ENCODE results near the gene DUS1L.

DUS1L gene

DNA sequence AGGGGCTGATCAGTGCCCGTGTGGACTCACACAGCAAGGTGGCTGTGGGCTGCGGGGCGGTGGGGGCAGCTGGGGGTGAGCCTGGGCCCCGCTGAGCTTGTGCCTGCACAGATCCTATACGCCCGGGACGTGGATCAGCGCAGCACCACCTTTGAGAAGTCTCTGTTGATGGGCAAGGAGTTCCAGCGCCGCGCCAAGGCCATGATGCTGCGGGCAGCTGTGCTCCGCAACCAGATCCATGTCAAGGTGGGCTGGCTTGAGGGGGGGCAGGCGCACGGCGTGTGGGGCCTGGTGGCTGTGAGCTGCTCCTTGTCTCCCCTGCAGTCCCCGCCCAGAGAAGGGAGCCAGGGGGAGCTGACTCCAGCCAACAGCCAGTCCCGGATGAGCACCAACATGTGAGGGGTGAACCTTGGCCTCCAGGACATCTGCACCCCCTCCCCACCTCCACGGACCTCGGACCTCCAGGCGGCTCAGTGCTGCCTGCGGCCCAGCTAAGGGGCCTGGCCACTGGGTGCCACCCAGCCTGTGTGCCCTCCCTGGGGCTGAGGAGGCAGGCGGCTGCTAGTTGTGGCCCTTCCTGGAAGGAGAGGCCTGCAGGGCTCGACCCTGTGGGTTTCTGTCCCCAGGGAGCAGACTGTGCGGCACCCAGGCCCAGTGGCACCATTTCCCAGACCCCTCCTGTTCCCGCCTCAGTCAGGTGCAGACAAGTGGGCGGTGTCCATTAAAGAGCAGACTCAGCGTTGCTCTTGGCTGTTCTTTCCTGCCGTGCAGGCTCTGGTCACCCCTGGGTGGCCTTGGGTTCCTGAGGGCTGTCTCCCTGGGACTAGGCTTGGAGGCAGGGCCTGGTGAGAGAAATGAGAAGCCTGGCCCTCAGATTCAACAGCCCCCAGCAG is 8.6 kb downstream of the DUS1L start:
- TF ChIP-seq, protein P1, sequence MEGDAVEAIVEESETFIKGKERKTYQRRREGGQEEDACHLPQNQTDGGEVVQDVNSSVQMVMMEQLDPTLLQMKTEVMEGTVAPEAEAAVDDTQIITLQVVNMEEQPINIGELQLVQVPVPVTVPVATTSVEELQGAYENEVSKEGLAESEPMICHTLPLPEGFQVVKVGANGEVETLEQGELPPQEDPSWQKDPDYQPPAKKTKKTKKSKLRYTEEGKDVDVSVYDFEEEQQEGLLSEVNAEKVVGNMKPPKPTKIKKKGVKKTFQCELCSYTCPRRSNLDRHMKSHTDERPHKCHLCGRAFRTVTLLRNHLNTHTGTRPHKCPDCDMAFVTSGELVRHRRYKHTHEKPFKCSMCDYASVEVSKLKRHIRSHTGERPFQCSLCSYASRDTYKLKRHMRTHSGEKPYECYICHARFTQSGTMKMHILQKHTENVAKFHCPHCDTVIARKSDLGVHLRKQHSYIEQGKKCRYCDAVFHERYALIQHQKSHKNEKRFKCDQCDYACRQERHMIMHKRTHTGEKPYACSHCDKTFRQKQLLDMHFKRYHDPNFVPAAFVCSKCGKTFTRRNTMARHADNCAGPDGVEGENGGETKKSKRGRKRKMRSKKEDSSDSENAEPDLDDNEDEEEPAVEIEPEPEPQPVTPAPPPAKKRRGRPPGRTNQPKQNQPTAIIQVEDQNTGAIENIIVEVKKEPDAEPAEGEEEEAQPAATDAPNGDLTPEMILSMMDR (conservative IDR thresholded peaks at IDR 0.05; ENCODE audit: low read length): no peak
- no peak for DNase-seq (ENCODE audit: low read depth)
- no peak overlapping the region for H3K4me3 ChIP-seq (ENCODE audit: low read length)

GRCh38 chr17:82055965-82056728 is 9.5 kb downstream of the DUS1L start:
- H3K4me3 ChIP-seq (ENCODE audit: low read length): no peak overlapping the region
- TF ChIP-seq, protein P1 (conservative IDR thresholded peaks at IDR 0.05; ENCODE audit: low read length): no peak
- no peak for DNase-seq (ENCODE audit: low read depth)

DNA sequence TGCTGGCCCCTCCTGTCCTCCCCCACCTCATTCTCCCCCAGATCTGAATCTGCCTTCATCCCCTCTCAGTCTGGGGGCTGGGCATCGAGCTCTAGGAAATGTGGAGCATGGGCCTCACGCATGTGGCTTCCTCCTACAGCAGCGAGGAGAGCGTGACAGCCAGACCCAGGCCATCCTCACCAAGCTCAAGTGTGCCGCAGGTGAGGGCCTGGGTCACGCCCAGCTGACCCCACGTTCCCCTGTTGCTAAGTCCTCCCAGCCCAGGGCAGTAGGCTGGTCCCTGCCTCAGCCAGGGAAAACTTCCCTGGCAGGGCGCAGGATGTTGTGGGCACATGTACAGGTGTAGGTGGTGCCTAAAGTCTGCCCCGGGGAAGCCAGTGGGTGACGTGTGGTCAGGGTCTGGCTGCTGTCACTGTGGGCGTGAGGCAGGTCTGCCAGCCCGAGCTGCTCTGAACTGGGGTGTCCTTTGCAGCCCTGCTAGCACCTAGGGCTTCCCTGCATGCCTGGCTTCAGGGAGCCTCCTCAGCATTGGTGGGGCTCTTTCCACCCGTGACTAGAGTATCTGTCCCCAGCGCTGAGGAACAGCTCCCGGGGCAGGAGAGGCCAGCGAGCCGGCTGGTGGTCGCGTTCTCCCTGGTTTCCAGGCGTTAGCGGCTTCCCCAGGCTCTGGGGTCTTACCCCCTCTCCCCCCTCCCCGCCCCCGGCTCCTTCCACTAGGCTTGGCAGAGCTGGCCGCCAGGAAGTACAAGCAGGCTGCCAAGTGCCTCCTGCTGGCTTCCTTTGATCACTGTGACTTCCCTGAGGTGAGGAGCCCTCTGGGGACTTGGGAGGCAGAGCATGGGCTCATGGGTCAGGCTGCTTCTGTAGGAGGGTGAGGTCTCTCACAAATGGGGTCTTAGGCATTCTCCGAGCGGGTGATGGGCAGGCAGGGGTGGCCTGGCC is 10.3 kb downstream of the DUS1L start:
- TF ChIP-seq, protein P1 (conservative IDR thresholded peaks at IDR 0.05; ENCODE audit: low read length): no peak
- no peak overlapping the region for H3K4me3 ChIP-seq (ENCODE audit: low read length)
- DNase-seq (ENCODE audit: low read depth): no peak

GRCh38 chr17:82054351-82055022 is 11.1 kb downstream of the DUS1L start:
- no peak overlapping the region for H3K4me3 ChIP-seq (ENCODE audit: low read length)
- DNase-seq (ENCODE audit: low read depth): no peak
- TF ChIP-seq, protein P1 (conservative IDR thresholded peaks at IDR 0.05; ENCODE audit: low read length): no peak

DNA sequence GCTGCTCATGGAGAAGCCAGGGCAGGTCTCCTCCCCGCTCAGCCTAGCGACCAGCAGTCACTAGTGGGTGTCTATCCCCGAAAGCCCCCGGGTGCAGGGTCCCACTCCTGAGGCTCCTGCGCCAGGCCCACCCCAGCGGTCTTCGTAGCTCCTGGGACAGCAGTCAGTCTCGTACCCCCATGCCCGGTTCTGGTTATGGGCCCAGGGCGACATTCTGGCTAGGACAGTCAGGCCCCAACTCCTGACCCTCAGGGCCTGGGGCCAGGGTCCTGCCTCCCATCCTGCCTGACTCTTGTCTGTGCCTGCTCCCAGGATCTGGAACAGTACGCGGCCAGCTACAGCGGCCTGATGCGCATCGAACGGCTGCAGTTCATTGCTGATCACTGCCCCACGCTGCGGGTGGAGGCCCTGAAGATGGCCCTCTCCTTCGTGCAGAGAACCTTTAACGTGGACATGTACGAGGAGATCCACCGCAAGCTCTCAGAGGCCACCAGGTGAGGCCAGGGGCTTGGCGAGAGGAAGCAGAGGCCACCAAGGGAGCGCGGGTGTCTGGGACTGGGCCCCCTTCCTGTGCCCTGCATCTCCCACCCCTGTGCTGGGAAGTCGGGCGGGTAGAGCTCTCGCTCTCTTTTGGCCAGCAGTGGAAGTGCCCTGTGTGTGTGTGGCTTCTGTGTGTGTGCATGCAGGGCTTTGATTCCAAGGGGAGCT is 11.9 kb downstream of the DUS1L start:
- H3K4me3 ChIP-seq (ENCODE audit: low read length): peak overlapping the region; percentile 80; the same call in 1 of the 2 replicates
- TF ChIP-seq, protein P1 (conservative IDR thresholded peaks at IDR 0.05; ENCODE audit: low read length): no peak
- no peak for DNase-seq (ENCODE audit: low read depth)

GRCh38 chr17:82053130-82053529 is 12.5 kb downstream of the DUS1L start:
- H3K4me3 ChIP-seq (ENCODE audit: low read length): peak overlapping the region; percentile 80
- DNase-seq (ENCODE audit: low read depth): no peak
- TF ChIP-seq, protein P1 (conservative IDR thresholded peaks at IDR 0.05; ENCODE audit: low read length): no peak
